HepG2 (cell line): ENCODE measurements around the gene DLG2.

Experiments used
- ELF4 ChIP-seq: sonication (generic); formaldehyde crosslinking; IDR thresholded peaks from 2 replicates; pipeline ENCODE4 v1.5.0; 2020; ENCODE audit warnings: missing genetic modification reagents, mild to moderate bottlenecking, moderate library complexity, borderline replicate concordance
- JUNB ChIP-seq: sonication (generic); formaldehyde crosslinking; IDR thresholded peaks from 2 replicates; pipeline ENCODE4 v1.8.0; 2022; ENCODE audit warnings: missing genetic modification reagents, mild to moderate bottlenecking, borderline replicate concordance
- TBX2 ChIP-seq: sonication (generic); formaldehyde crosslinking; IDR thresholded peaks from 2 replicates; pipeline ENCODE4 v1.5.0; 2020; ENCODE audit warnings: missing genetic modification reagents, mild to moderate bottlenecking, borderline replicate concordance
- ZFP37 ChIP-seq: sonication (generic); formaldehyde crosslinking; IDR thresholded peaks from 2 replicates; pipeline ENCODE4 v1.4.0; 2020; ENCODE audit warnings: missing genetic modification reagents, borderline replicate concordance
- TF ChIP-seq, protein P1 (sequence below): sonication (generic); formaldehyde crosslinking; IDR thresholded peaks from 2 replicates; pipeline ENCODE4 v1.5.0; 2020; ENCODE audit warnings: mild to moderate bottlenecking, missing genetic modification reagents
- TF ChIP-seq, protein P2 (sequence below): sonication (generic); formaldehyde crosslinking; IDR thresholded peaks from 2 replicates; pipeline ENCODE4 v1.5.0; 2020; ENCODE audit warnings: mild to moderate bottlenecking, missing genetic modification reagents
- TF ChIP-seq, protein P3 (sequence below): sonication (generic); formaldehyde crosslinking; IDR thresholded peaks from 2 replicates; pipeline ENCODE4 v1.5.0; 2020; ENCODE audit warnings: mild to moderate bottlenecking, missing genetic modification reagents, moderate library complexity

DNA sequence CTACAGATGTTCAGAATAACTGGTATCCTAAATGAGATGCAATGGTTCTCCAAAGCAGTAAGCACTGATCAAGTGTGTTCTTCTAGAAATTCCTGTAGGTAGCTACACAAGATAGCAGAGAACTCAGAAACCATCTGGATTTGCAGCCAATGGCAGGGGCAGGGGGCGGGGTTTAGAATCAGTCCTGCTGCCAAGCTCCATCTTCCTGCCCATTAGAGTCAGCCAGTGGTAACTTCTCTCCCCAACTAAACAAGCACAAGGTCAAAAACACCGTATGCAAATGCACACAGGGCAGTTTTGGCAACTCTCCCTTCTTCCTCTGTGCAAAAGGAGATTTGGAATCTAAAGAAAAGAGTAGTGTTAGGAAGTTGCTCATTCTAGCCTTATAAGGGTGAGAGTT lies 2103.5 kb downstream of the DLG2 start:
- TF ChIP-seq ELF4 (CRISPR knock-in tag) (no peak), ZFP37 (CRISPR knock-in tag) (no peak), TBX2 (CRISPR knock-in tag) (no peak), JUNB (CRISPR knock-in tag) (no peak)
- TF ChIP-seq, protein P1, sequence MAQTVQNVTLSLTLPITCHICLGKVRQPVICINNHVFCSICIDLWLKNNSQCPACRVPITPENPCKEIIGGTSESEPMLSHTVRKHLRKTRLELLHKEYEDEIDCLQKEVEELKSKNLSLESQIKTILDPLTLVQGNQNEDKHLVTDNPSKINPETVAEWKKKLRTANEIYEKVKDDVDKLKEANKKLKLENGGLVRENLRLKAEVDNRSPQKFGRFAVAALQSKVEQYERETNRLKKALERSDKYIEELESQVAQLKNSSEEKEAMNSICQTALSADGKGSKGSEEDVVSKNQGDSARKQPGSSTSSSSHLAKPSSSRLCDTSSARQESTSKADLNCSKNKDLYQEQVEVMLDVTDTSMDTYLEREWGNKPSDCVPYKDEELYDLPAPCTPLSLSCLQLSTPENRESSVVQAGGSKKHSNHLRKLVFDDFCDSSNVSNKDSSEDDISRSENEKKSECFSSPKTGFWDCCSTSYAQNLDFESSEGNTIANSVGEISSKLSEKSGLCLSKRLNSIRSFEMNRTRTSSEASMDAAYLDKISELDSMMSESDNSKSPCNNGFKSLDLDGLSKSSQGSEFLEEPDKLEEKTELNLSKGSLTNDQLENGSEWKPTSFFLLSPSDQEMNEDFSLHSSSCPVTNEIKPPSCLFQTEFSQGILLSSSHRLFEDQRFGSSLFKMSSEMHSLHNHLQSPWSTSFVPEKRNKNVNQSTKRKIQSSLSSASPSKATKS (CRISPR knock-in tag): no peak
- TF ChIP-seq, protein P2, sequence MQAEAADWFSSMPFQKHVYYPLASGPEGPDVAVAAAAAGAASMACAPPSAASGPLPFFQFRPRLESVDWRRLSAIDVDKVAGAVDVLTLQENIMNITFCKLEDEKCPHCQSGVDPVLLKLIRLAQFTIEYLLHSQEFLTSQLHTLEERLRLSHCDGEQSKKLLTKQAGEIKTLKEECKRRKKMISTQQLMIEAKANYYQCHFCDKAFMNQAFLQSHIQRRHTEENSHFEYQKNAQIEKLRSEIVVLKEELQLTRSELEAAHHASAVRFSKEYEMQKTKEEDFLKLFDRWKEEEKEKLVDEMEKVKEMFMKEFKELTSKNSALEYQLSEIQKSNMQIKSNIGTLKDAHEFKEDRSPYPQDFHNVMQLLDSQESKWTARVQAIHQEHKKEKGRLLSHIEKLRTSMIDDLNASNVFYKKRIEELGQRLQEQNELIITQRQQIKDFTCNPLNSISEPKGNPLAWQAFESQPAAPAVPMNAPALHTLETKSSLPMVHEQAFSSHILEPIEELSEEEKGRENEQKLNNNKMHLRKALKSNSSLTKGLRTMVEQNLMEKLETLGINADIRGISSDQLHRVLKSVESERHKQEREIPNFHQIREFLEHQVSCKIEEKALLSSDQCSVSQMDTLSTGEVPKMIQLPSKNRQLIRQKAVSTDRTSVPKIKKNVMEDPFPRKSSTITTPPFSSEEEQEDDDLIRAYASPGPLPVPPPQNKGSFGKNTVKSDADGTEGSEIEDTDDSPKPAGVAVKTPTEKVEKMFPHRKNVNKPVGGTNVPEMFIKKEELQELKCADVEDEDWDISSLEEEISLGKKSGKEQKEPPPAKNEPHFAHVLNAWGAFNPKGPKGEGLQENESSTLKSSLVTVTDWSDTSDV (CRISPR knock-in tag): no peak
- TF ChIP-seq, protein P3, sequence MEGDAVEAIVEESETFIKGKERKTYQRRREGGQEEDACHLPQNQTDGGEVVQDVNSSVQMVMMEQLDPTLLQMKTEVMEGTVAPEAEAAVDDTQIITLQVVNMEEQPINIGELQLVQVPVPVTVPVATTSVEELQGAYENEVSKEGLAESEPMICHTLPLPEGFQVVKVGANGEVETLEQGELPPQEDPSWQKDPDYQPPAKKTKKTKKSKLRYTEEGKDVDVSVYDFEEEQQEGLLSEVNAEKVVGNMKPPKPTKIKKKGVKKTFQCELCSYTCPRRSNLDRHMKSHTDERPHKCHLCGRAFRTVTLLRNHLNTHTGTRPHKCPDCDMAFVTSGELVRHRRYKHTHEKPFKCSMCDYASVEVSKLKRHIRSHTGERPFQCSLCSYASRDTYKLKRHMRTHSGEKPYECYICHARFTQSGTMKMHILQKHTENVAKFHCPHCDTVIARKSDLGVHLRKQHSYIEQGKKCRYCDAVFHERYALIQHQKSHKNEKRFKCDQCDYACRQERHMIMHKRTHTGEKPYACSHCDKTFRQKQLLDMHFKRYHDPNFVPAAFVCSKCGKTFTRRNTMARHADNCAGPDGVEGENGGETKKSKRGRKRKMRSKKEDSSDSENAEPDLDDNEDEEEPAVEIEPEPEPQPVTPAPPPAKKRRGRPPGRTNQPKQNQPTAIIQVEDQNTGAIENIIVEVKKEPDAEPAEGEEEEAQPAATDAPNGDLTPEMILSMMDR (CRISPR knock-in tag): no peak
